Glomerular endothelial cell (primary cell): Measurements from ENCODE around the gene BZW2. TPM values are rescaled to one million over a fixed set of nuclear protein-coding genes. Genes with fewer than 3 reads are reported as not detected.

Experiments
- DNase-seq: peaks from one replicate; pipeline ENCODE4 v3.0.0-alpha.2; 2011; ENCODE audit warnings: low read depth, low spot score; ENCODE audit errors: extremely low read depth
- total RNA-seq: library from RNA; depleted of rRNA; stranded (reverse); fragments of >200 nt; gene quantifications from 2 replicates; pipeline ENCODE4 v1.2.3, GENCODE V29; 2015

BZW2 gene
- total RNA-seq, 1 donor from 2014 or later: 98.5 TPM

DNA sequence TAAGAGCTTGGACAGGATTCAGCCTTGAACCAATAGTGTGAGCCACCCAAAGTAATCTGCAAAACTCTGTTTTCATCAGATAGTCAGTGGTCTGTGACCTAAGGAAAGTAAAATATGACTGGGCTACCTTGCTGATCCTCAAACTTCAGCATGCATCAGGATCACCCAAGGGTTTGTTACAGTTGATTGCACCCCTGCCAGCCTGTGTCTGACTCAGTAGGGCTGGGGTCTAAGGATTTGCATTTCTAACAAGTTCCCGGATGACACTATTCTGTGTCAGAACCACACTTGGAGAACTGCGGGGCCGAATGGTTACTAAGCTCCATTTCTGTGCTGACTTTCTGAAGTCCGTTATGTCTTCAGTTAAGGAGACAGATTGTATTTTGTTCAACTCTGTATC lies 66.9 kb downstream of the BZW2 start:
- DNase-seq: no peak

DNA sequence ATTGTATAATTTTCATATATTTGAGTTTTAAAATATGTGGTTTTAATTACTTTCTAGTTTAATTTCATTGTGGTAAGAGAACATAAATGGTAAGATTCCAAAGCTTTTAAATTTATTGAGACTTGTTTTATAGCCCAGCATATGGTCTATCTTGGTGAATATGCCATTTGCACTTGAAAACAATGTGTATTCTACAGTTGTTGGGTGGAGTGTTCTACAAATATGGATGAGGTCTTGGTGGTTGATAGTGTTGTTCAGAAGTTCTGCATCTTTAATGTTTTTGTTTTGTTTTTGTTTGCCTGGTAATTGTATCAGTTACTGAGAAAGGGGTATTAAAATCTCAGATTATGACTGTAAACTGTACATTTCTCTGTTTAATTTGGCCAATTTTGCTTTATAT lies 69.9 kb downstream of the BZW2 start:
- DNase-seq: no peak

DNA sequence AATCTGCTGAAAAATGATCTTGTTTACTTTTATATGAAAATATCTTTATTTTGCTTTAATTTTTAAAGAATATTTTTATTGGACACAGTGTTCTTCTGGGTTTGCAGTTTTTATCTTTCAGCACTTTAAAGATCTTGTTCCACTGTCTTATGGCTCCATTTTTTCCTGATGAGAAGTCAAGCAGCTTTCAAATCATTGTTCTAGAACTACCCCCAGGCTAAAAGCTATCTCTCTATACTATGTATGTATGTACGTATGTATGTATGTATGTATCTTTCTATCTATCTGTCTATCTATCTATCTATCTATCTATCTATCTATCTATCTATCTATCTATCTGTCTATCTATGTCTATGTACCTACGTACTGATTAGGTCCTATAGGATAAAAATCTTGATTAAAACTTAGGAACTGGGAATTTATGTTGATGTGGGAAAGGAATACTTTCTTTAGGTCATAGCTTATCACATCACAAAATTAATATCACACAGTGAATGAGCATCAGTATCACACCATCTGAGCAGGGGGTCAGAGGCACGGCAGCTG lies 72.2 kb downstream of the BZW2 start:
- no peak for DNase-seq

DNA sequence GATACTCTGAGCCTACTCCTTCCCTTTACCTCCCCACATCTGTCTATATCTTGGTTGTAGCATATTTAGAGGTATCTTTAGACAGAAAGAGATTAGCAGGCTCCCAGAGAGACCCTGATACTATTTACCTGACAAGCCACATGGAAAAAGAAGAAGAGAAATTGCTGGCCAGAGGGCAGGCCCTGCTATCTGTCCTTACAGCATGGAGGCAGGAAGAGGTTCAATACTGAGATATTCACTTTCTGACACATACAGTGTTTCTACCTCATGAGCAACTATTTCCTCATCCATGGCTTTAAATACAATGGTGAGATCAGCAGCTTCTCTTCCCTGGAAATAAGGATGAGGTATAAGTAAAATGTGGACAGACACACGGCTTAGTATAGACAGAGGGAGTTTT lies 73.7 kb downstream of the BZW2 start:
- no peak for DNase-seq

DNA sequence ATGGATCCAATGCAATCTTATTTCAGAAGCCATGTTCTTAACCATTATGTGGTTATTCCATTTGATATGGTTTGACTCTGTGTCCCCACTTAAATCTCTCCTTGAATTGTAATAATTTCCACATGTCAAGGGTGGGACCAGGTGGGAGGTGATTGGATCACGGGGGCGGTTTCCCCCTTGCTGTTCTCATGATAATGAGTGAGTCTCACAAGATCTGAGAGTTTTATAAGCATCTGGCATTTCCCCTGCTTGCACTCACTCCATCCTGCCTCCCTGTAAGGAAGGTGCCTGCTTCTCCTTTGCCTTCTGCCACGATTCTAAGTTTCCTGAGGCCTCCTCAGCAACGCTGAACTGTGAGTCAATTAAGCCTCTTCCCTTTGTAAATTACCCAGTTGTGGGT lies 75.6 kb downstream of the BZW2 start:
- DNase-seq: no peak

DNA sequence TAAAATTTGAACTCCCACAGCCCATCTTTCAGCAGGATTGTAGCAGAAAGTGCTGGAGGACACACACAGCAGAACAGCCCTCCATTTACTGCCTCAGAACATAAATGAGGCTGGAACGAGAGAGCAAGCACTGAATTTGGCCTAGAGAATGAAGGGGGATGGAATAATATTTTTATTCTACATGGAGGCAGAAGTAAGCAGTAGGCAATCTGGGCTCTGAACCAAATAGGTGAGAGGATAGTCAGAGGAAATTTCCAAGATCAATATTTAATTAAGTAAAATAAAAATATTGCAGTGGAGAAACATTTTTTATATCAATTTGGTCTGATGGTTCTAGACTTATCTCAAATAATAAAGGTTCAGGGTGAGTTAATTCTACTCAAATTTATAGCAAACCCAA lies 78.4 kb downstream of the BZW2 start:
- DNase-seq: no peak

DNA sequence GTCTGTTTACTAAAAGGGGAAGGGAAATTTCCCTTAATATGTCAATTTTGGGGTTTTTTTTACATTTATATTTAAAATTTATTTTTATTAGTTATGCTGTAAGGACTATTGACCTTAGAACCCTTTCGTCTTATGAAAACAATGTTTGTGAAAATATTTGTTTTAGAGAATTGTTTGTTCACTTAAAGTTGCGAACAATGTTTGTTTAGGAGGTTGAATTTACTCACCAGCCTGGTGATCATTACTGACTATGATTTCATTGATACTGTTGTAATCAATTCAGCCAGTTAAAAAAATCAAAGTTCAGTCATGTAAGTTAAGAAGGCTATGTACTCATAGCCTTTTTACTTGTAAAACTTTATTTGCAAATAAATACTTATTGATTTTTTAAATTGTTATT lies 80.2 kb downstream of the BZW2 start:
- DNase-seq: no peak

DNA sequence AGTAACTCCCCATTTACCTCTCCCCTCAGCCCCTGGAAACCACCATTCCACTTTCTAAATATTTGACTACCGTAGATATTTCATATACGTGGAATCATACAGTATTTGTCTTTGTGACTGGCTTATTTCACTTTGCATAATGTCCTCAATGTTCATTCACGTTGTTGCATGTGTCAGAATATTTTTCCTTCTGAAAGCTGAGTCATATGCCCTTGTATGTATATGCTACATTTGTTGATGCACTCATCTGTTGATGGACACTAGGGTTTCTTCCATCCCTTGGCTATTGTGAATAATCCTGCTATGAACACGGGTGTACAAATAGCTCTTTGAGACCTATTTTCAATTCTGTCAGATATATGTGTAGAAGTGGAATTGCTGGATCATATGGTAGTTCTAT lies 81.8 kb downstream of the BZW2 start:
- DNase-seq: no peak

DNA sequence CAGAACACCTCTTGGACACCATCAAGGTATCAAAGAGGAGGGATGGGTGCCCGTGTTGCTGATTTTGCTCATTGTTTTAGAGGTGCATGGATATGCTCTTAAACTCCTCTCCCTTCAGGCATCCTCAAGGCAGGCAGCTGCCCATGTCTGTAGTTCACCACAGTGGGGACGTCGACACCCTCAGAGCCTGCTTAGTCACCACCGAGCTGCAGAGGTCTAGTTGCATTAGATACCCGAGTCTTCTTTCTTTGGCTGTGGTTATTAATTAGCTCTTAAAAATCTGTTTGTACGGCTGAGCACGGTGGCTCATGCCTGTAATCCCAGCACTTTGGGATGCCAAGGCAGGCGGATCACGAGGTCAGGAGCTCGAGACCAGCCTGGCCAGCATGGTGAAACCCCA lies 82.8 kb downstream of the BZW2 start:
- no peak for DNase-seq

DNA sequence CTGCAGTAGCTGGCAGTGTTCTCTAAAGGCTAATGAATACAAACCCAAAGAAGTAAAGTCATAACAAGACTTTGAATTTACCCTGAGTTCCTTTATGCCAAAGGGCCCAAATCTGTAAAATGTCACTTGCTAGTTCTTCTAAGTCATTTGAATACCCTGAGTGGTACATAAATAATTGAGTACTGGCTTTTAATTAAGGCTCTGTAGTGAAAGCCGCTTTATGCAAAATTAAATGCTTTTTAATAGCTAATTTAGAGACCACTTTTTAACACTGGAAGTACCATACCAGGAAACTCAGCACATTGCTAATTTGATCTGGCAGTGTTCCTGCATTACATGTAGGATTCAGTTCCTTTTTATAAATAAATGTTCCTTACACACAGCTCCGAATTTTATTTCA lies 83.6 kb downstream of the BZW2 start:
- DNase-seq: no peak

DNA sequence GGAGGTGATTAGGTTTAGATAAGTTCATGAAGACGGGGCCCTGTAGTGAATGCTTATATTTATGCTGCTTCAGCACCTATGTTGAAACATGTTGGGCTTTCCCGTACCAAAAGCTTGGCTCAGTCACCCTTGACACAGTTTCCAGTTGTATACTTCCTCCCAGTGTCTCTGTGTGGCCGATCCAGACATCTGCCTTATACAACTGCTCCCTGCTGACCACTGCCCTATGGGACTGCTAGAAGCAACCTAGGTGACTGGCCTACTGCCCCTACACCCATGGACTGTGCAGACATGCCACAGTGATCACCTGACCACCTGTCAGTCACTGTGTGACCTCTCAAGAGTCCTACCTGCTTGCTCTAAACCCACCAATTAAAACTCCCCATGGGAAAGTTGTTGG lies 85.0 kb downstream of the BZW2 start:
- DNase-seq: no peak

DNA sequence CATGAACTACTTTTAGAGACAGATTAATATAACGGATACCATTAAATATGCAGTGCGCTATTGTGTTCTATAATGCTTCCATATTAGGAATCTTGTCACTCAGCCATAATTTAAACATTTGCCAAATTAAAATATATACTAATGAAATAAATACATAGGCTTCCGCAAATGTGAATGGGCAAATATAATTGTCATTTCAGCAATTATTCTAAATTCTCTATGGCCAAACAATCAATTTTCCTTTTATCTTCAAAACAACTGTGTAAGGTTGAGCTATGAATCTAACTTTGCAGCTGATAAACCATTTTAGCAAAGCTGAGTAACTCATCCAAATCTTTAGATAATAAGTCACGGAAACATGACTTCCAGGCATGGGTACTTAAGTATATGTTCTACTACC lies 86.8 kb downstream of the BZW2 start:
- no peak for DNase-seq

DNA sequence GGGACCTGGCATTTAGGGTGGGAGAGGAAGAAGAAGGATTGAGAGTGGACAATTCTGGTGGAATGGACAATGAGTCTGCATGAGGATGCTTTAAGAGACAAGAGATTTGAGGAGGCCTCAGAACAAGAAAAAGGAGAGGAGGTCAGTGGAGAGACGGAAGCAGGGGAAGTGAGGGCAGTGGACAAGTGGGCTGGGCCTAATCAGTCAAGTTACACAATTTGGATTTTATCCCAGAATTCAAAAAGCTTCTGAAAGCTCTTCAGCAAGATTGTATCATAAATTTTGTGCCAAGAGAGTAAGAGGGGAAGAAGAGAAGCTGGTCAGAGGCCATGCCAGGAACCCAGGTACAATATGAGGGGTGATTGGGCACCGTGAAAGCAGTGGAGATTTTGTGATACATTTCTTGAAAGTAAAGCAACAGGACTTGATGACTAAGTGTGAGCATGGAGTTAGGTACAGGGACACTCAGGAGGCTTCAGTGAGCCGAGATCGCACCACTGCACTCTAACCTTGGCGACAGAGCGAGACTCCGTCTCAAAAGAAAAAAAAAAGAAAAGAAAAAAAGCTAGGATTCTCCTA lies 88.3 kb downstream of the BZW2 start:
- no peak for DNase-seq

DNA sequence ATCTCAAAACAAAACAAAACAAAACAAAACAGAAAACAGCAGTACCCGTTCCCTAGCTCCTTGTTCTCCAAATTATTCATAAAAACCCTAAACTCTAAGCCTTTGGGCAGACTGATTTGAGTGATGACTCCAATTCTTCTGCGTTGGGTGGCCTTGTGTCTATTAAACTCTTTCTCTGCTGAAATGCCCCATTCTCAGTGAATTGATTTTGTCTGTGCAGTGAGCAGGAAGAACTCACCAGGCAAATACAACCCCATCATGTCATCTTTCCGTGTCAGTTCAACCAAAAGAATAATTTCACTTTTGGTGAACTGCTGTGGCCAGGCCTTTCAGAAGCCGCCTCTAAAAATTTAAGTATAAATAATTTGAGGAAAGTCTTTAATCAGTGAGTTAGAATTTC lies 89.0 kb downstream of the BZW2 start:
- DNase-seq: no peak

DNA sequence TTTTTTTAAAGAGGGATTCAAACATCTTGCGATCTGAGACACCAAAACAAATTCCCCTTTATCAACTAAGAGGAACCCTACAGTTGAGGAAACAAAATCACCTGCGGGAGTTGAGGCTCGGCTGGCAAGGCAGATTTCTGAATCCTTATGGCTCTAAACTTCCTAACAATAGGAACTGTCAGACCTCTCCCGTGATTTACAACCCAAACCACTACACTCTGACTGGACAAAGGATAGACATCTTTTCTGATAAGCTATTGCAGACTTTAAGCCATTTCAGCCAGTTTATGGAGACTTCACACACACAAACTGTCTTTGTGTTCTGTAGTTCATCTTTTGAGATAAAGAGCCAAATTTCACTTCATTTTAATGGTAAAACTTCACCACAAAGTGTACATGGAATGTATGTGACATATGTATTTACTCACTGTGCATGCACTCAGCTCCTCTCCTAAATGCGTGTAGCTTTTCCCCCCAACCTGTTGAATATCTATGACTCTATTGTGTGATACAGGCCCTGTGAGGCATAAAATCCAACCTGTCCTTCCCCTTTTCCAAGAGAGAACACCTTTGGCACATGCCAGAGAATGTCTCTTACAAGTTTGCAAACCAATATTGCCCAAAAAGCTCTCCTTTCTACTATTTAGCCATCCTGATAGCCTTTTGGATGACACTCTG lies 92.2 kb downstream of the BZW2 start:
- DNase-seq: no peak

DNA sequence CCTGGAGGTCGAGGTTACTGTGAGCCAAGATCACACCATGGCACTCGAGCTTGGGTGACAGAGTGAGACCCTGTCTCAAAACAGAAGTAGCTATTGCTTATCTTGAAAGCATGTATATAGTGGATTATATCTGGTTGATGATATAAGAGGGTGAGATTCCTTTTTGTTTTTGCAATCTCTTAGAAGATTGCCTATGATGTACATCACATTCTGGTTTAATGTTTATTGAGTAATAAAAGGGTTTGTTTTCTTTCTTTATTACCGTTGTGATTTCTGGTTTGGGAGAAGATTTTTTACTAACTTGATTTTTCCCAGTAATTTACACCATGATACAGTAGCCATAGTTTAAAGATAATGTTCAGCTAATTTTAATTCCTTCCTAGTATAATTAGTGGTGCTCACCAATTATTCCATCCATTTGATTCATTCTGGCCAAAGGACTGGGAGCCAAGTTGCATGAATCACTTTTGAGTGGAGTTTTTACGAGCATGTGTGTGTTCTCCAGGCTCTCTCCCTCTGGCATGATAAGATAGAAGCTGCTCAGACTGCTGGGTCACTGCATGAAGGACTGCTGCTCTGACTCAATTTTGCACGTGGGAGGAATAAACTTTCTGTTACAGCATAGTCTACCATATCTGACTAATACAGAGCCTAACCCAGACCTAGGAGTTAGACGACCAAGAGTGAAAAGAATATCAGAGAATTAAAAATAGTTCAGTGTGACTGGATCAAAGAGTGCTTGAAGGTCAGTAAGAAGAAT lies 94.1 kb downstream of the BZW2 start:
- DNase-seq: no peak

DNA sequence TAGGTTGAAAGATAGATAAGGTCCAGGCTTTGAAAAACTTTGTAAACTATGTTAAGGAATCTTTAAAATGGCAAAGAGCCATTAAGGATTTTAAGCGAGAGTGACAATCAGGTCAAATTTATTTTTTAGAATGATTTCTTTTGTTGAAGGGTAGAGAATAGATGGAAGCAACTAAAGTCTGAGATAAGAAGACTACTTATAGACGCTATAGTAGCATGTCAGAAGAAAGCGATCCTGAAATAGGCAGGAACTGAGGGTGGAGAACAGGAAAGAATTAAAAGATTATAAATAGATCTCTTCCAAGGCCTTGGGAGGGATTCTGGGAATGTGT lies 94.6 kb downstream of the BZW2 start:
- DNase-seq: no peak

DNA sequence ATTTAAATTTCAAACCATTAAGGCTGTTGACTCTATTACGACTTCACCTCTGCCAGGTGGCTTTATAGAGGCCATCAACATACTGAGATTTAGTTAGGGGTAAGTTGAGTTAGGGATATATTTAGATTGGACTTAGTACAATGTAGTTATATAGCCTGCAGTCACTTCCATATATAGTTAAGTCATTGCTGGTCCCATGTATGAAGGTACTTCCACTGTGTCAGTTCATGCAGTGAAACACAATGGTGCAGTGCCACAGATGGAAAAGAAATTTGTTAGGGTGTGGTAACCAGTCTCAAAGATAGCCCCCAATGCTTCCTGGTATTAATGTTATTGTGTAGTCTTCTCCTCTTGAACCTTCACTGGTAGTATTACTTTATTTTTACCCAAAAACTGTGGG lies 95.0 kb downstream of the BZW2 start:
- no peak for DNase-seq

DNA sequence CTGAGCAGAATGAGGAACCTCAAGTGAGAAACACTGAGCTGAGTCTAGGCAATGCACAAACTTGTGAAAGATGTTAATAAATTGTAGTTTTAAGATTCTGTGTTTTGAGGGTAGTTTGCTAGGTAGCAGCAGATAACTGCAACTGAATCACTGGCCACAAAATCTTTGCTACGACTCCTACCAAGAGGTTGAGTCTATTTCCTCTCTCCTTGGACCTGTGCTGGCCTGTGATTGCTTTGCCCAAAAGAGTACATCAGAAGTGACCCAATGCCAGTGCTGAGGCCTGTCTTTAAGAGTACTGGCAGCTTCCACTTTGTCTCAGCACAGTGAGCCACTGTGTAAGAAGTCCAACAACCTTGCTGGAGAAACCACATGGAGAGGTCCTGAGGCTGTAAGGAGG lies 95.7 kb downstream of the BZW2 start:
- DNase-seq: no peak

DNA sequence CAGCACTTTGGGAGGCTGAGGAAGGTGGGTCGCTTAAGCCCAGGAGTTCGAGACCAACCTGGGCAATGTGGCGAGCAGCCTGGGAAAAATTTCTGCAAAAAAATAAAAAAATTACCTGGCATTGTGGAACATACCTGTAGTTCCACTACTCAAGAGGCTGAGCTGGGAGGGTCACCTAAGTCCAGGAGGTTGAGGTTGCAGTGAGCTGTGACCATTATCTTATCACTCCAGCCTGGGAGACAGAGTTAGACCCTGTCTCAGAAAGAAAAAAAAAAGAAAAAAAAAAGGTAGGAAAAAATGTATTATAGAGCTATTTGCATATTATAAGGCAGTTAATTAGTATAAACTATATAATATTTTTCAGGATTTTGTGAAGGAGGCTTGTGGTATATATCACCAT lies 96.6 kb downstream of the BZW2 start:
- no peak for DNase-seq

DNA sequence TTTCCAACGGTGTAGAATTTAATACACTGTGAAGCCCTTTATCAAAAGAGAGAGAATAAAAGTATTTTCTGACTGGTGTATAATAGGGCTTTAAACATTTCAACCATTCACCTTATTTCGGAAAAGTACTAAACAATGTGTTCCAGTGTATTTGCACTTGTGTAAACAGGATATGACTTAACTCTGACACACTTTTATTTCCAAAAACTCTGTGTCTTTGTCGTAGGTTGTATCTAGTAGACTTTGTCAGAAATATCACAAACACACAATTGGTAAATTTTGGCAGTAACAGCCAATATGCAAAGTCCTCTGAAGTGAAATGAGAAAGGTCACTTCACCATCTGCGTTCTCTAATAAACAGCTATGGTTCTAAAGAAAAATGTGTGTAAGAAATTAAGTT lies 97.3 kb downstream of the BZW2 start:
- peak; percentile 62 for DNase-seq
